Neural cell (in vitro differentiated cells): ENCODE measurements around the gene TBC1D23.

ENCODE experiments used
- CTCF ChIP-seq: fragments of 450-650 bp; IDR thresholded peaks from 2 replicates; pipeline ENCODE4 v1.5.1; 2014; ENCODE audit warnings: antibody characterized with exemption, mild to moderate bottlenecking, moderate library complexity; ENCODE audit not compliant: poor library complexity, severe bottlenecking
- EP300 ChIP-seq: fragments of 450-650 bp; conservative IDR thresholded peaks from 2 replicates; pipeline ENCODE4 v1.6.1; 2014; ENCODE audit warnings: antibody characterized with exemption, mild to moderate bottlenecking, moderate library complexity; ENCODE audit not compliant: poor library complexity, severe bottlenecking
- EZH2 ChIP-seq: fragments of 200-600, 300-800 bp; shearing (Covaris generic), sonication (generic); IDR thresholded peaks from 2 replicates; pipeline ENCODE4 v1.6.1; 2014; ENCODE audit warnings: antibody characterized with exemption, low read length, borderline replicate concordance, mild to moderate bottlenecking; ENCODE audit not compliant: insufficient read depth, poor library complexity, severe bottlenecking
- POLR2AphosphoS5 ChIP-seq: IDR thresholded peaks from 2 replicates; pipeline ENCODE4 v1.6.1; 2012
- RAD21 ChIP-seq: fragments of 450-650 bp; conservative IDR thresholded peaks from 2 replicates; pipeline ENCODE4 v1.6.1; 2014; ENCODE audit warnings: antibody characterized with exemption, mild to moderate bottlenecking, moderate library complexity
- SMC3 ChIP-seq: fragments of 450-650 bp; conservative IDR thresholded peaks from 2 replicates; pipeline ENCODE4 v1.6.1; 2014; ENCODE audit warnings: antibody characterized with exemption, mild to moderate bottlenecking, moderate library complexity; ENCODE audit not compliant: poor library complexity

GRCh38 chr3:100216713-100217112, 44.1 kb upstream of the TBC1D23 start:
- TF ChIP-seq EP300 = no peak
- TF ChIP-seq POLR2AphosphoS5 = no peak
- TF ChIP-seq EZH2 = no peak
- no peak for TF ChIP-seq CTCF
- no peak for TF ChIP-seq RAD21
- no peak for TF ChIP-seq SMC3
